ENCODE measurements around the gene CCDC197.

The CCDC197 gene

DNA sequence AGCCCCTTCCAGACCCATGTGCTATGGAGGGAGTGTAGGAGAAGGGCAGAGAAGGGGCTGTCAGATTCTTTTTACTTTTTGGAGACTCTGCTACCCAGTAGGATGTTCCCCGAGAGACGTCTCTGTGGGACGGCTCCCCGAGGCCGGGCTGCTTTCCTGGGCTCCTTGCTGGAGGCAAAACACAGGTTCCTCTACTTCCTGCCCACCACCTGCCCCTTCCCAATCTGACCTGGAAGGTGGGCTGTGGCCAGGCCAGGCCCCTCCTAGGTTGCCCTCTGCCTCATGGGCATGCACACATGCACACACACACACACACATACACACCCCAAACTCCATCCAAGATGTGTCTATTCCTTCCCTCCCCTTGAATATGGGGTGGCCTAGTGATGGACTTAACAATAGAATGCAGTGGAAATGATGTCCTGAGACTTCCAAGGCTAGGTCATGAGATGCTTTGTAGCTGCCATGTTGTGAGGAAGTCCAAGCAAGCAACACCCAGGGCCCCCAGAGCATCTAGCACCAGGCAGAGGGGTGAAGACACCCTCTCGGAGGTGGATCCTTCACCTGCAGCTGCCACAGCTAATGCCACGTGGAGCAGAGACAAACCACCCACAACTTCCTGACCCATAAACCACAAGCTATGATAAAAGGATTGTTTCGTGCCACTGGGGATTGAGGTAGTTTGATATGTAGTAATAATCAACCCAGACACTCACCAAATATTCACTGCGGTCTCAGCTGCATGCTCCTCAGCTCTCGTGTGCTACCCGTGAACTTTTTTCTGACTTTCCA is 19.1 kb upstream of the CCDC197 start:
- DNase-seq (ENCODE audit: low spot score) = no peak

DNA sequence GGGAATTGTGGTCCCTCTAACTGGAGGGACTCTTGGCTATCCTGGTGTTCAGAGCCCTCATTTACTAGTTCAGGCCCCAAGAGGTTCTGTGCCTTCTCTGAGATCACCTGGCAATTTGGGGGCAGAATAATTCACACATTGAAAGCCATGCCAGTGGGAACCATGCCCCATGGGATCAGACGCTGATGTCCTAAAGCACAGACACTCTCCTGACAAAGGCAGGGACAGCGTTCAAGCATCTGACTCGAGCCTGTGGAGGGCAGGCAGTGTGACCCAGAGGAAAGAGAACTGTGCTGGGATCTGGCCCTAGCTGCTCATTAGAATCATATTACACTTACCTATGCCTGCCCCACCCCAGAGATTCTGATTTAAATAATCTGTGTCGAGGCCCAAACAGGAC is 18.4 kb upstream of the CCDC197 start:
- no peak for DNase-seq (ENCODE audit: low spot score)

DNA sequence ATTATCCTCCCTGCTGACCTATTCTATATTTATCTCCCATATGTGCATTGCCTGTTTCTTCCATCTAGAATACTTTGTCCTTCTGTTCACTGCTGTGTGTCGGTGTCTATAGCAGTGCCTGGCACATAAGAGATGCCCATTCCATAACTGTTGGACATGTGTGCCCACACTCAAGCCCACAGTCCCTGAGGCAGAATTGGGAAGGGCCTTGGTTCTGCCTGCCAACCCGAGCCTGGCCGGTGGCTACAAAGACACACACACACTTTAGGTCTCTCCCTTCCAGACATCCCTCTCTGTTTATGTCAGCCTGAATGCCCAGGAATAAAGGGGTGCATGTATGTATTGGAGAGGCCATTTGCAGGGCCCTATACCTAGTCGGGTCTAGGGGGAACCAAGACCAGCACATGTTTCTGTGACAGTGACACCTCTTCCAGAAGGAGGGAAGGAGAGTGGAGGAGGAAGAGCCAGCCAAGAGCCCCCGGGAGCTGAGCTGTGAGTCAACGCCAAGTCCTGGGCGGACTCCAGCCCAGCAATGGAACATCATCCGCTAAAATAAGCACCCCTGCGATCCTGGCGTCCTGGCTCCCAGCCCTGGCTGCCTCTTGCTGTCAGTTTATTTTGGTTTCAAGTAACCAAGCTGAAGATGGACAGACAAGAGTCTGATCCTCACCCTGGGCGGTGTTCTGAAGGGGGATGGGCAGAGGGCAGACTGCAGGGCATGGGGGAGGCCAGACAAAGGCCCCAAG is 16.5 kb upstream of the CCDC197 start:
- no peak for DNase-seq (ENCODE audit: low spot score)

DNA sequence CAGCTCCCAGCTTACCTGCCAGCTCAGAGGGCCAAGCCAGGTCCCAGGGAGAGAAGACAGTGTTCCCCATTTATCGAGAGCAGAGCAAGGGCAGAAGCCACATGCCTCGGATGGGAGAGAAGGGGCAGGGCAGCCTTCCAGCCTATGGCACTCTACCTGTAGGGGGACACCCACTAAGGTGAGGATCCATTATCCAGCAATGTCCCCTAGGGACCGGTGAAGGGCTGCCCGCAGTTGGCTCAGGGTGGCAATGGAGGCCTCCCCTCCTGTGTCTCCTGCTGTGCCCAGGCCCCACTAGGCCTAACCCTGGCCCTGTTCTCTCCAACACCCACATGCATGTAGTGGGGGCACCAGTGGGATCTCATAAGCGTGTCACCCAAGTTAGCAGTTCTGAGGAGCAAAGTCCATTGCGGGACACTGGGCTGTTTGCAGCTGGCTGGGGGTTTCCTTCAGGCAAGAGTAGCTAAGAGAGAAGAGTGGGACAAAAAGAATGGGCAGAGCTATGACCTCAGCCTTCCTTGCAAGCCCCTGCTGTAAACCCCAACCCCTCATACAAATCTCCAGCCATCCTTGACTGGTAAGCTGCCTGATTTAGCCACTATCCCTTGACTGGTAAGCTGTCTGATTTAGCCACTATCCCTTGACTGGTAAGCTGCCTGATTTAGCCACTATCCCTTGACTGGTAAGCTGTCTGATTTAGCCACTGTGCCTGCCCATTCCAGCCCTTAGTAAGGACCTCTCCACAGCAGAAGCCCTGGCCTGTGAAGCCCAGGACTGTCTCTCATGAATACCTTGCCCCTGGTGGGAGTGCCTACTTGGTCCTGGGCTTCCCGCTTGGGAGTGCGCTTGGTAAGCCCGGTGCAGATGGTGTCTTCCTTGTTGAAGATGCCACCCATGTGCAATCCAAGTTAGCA is 15.5 kb upstream of the CCDC197 start:
- DNase-seq (ENCODE audit: low spot score) = no peak

DNA sequence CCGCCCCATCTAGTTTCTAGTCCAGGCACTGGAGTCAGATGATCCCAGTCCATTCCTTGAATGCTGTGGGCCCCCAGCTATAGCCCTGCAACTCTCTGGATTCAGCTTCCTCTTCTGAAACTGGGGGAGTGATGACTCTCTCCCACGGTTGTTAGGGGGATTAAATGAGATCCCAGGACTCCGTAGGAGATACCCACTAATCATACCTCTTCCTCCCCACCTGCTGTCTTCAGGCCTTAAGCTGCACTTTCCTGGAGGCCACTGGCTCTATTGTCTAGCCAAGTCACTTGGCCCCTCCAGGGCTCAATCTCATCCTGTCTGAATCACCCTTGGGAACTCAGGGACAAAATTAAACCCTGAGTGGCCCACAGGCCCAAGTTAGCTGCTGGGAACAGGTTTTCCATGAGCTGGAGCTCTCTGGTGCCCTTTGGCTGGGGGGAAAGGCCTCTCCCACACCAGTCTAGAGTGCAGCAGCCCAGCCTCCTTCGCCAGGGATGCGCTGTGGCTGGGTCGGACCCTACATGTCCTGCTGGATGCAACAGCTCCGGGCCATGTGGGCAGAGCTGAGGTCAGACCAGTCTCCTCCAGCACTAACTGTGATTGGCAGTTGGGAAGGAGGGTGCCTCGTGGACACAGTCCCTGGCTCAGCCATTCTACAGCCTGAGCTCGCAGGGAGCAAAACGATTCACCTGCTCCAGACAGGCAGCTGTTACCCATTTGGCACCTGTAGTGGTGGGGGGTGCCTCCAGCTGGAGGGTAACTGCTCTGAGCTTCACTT is 14.7 kb upstream of the CCDC197 start:
- no peak for DNase-seq (ENCODE audit: low spot score)

DNA sequence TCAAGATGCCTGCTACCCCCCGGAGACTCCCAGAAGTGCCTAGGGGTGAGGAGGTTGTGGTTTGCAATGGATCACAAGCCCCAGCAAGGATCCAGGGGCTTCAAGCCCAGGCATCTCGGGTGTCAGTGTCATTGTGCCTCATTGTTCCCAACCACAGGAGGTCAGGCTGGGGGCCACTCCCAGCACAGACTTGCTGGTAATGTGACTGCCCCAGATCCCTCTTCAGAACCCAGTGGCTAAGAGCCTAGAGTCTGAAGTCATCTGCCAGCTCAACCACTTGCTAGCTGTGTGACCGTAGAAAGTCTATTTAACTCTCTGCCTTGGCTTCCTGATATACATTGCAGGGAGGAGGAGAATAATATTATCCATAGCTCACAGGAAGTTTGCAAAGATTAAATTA is 13.0 kb upstream of the CCDC197 start:
- DNase-seq (ENCODE audit: low spot score) = no peak

DNA sequence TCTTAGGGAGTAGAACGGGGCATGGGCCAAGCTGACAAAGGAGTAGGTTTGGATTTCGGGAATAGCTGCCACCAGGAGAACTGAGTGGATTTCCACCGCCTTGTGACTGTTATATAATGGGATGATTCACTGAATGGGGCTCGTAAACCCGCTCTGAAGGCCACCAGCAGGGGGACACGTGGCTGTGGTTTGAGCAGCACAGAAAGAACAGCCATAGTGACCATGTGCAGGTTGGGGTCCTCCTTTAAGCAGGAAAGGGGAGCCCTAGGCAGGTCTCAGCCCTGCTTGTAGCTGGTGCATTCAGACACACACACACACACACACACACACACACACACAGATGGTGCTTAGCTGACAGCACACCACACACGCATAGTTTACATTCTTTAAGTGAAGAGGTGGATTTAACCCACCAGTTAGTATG is 12.1 kb upstream of the CCDC197 start:
- no peak for DNase-seq (ENCODE audit: low spot score)

DNA sequence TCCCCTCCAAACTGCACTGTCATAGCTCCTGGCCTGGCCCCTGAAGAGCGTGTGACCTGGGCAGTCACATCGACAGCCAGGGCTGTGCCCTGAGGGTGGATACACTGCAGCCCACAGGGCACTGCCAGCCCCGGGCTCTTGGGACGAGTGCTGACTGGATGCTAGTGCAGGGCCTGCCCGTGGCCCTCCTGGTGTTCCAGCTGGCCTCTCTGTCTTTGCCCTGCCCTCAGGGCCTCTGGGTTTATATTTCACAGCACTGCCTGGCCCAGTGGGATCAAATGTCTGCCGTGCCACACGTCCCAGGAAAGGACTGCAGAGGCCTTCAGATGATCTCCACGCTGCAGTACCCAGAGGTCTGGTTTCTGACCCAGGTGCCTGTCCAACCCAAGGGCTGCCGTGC is 10.1 kb upstream of the CCDC197 start:
- DNase-seq (ENCODE audit: low spot score) = no peak

DNA sequence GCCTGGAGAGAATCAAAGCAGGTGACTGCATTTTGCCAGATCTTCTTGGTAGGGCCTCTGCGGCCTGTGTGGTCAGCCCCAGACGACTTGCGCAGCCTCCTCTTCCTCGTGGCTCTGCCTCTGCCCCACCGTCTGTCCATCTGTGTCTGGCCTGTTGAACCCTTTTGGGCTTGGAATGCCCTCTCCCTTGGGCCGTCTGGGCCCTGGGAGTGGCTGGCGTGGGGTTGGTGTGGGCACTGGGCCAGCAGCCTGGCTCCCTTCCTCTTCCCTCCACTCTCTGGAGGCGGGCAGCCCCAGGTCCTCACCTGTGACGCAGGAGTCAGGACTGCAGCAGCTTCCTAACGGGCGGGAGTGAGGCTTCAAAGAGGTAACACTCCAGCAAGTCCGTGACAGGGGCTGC is 9.7 kb upstream of the CCDC197 start:
- no peak for DNase-seq (ENCODE audit: low spot score)

DNA sequence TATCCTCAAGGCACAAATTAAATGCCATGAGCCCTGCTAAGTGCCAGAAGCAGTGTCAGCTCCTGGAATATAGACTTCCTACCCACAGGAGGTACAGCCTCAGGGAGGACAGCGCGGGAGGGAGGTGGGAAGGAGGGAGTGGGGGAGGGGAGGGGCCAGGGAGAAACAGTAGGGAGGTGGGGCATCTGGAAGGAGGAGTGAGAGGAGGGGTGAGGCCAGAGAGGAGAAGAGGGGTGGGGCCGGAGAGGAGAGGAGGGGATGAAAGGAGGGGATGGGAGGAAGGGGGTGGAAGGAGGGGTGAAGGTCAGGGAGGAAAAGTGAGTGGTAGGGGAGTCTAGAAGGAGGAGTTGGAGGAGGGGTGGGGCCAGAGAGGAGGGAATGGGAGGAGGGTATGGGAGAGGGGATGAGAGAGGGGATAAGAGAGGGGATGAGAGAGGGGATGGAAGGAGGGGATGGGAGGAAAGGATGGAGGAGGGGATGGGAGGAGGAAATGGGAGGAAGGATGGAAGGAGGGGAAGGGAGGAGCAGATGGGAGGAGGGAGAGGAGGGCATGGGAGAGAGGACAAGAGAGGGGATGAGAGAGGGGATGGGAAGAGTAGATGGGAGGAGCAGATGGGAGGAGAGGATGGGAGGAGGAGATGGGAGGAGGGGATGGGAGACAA is 9.2 kb upstream of the CCDC197 start:
- no peak for DNase-seq (ENCODE audit: low spot score)

DNA sequence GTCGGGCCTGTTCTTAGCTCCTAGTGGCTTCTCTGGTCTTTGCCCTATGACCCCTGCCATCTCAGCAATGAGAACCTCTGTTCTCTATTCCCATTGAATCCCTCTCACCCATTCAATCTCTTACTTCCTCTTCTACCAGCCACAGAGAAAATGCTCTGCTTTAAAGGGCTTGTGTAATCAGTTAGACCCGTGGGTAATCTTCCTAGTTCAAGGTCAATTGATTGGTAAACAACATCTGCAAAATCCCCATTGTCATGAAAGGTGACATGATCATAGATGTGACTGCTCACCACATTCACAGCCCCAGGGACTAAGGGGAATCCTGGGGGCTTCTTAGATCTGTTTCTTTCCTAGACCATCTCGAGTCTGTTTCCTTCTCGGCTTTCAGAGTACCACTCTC is 7.2 kb upstream of the CCDC197 start:
- DNase-seq (ENCODE audit: low spot score) = no peak

DNA sequence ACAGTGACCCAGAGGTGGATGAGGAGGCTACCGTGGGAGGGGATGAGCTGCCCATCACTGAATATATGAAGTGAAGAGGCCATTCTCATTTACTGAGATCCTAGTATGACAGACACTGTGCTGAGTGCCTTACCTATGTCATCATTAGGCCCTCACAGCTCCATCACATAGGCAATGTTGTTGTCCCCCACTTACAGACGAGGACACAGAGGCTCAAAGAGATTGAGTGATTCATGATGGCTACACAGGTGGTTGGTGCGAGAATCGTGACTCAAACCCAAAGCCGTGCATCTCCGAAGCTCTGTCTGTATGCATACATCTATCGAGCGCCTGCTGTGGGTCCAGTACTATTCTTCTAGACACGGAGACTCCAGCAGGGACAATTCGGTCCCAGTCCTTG is 5.9 kb upstream of the CCDC197 start:
- no peak for DNase-seq (ENCODE audit: low spot score)

DNA sequence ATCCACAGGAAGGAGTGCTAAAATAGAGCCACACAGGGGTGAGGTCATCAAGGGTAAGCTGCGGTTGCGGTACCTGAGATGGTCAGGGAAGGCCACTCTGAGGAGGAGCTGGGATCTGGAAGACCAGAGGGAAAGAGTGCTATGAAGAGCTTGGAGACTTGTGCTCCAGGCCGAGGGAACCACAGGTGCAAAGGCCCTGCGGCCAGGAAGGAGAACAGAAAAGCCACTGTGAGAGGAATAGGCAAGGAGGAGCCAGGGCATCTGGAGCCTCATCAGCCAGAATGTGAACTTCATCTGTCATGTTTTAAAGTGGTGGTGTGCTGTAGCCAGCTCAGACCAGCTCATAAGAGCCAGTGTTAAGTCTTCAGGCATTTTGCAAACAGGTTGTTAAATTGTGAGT is 5.5 kb upstream of the CCDC197 start:
- no peak for DNase-seq (ENCODE audit: low spot score)

DNA sequence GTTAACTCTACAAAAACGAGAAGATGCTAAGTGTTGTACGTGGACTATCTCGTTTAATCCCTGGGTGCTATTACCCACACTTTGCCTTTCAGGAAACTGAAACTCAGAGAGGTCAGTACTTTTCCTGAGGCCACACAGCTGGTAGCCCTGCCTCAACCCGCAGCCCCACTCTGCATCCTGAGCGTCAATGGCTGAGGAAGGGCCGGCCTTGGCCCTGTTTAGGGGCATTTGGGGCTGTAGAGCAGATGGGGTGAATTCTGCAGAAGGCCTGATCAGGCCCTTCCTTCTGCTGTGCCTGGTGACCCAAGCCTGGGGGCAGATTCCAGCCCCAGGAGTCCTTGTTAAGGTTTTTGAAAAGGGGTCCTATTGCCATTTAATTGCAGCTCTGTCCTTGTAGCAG is 3.7 kb upstream of the CCDC197 start:
- DNase-seq (ENCODE audit: low spot score) = no peak

DNA sequence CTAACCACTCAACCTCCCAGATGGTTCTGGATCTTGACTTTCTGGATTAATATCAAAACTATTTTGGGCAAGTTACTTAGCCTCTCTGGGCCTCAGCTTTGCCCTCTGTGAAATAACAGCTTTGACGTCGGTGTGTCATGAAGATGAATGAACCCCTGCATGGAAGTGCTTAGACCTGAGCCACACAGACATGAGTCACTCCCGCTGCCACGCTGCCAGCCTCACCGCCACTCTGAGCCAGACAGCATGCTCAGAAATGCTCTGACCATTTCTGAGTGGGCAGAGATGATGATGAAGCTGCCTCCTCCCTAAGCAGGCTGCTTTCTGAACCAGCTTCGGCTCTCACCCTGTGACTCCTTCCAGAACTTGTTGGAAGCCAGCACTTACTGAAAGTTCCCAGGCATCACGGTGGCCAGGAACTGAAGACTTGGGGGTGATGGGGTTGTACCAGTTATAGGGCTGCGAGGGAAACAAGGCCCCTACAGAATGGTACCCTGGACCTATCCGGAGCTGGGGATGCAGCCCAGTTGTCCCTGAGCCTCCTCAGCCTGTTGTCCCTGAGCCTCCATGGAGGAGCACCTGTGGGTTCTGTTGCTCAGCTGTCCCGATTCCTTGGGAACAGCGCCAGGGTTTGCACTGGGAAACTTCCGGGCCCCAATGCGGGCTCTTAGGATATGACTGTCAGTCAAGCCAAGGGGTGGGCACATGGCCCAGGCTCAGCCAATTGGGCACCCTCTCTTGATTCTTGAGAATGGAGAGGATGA is 2.0 kb upstream of the CCDC197 start:
- DNase-seq (ENCODE audit: low spot score) = no peak

DNA sequence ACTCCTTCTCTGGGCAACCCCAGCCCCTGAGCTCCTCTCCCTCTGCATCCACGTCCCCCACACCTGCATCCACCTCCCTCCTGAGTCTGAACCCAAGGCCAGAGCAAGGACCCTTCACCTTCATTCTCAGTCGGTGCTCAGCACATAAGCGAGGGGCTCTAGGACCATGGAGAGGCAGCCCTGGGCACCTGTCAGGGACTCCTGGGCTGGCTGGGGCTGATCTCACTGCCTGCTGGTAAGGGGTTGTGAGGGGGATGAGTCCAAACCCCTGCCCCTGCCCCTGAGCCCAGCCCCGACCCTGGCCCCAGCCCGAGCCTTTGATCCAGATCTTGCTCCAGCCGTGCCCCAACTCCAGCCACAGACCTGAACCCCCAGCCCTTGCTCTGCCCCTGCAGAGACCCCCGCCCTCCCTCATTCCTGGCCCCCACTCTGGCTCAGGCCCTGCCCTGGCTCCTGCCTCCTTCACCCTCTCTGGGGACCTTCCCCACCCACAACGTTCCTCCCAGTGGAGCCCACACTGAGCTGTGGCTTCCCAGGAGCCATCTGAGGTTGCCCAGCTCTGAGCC is 888 bp upstream of the CCDC197 start:
- DNase-seq (ENCODE audit: low spot score) = no peak

DNA sequence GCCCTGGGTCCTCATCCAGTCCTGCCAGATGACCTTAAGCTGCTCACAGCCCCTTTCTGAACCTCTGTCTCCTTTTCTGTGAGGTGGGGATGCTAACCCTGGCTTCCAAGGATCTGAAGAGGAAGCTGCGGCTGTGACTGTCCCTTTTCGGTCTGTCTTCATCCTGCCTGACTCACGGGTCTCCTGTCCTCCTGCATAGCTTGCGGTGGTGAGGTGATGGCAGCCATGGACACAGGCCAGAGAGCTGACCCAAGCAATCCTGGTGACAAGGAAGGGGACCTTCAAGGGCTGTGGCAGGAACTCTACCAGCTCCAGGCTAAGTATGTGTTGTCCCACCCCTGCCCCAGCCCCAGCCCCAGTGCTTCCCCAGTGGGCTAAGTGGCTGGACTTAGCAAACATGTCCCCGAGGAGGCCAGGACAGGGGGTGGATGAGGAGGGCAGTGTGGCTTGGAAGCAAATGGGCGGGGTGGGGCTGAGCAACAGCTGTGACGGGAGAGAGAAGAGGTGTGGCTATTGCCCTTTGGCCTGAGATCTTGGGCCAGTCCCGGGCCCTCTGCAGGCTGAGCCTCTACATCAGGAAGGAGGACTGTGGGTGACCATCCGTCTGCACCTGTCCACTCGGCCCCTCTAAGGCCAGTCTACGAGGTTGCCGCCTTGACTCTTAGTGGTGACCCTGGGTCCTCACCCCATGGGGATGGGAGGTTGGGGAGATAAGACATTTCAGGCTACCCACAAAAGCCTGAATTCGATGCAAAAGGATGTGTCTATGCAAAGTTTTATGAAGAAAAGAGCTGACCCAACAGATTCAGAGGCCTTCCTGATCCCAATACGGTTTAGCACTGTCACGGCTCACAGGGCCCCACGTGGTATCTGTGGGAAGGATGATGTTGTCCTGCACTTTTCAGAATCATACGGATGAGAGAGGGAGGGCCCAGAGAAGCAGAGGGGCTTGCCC is 1.1 kb downstream of the CCDC197 start:
- no peak for DNase-seq (ENCODE audit: low spot score)

DNA sequence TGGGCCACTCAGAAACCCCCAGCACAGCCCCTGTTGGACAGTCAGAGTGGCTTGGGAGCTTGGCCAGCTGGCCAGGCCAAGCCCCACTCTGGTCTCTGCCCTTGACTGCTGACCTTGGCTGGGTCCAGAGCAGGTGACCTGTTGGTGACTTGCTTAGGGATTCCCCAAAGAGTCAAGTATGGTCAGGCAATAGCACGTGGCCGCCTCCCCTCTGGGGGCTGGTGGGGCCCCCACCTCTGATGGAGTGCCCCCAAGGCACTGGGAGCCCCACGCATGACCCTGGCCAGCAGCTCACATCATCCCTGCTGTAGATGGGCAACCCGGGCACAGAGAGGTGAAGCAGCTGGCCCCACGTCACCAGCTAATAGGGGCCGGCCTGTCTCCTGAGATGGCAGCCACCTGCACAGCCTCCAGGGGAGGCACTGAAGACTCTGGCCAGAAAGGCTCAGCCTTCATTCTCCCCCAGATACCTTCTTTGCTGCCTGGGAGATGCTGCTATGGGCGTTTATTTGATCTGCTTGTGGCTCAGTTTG is 1.8 kb downstream of the CCDC197 start:
- DNase-seq (ENCODE audit: low spot score) = no peak

DNA sequence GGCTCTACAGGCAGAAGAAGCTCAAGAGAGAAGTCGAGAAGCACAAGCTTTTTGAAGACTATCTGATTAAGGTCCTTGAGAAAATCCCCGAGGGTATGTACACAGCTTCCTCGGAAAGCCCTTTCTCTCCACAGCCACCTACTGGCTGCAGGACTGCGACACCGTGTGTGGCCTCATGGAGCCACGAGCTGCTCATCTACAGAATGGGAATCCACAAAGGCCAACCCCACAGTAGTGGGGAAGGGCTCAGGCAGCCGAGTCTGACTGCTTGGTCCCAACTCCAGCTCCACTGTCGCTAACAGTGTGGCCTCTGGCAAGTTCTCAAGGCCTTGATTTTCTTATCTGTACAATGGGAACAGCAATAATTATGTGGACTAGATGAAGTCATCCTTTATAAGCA is 2.5 kb downstream of the CCDC197 start:
- no peak for DNase-seq (ENCODE audit: low spot score)
